Peyer's patch (tissue), 4 donors: ENCODE data around the gene PLEKHA7.

Experiments used
- POLR2A ChIP-seq, 2 donors: fragments of 450-650 bp; IDR thresholded peaks; one replicate each; pipeline ENCODE4 v1.5.1; 2017; ENCODE audit warnings: antibody characterized with exemption in 2 of 2, mild to moderate bottlenecking in 2 of 2, moderate library complexity in 2 of 2
- TF ChIP-seq, protein P1 (sequence below), 6 experiments: fragments of 450-650 bp in 4 of 6; fragments of 200-600 bp in 2 of 6; sonication (generic) in 1 of 6; IDR thresholded peaks; one replicate each; pipeline ENCODE4 v1.5.1; 2017 to 2019; ENCODE audit warnings: antibody characterized with exemption in 6 of 6, mild to moderate bottlenecking in 3 of 6, moderate library complexity in 1 of 6

- no peak for TF ChIP-seq POLR2A (IDR thresholded peaks at IDR 0.05)
- TF ChIP-seq, protein P1, sequence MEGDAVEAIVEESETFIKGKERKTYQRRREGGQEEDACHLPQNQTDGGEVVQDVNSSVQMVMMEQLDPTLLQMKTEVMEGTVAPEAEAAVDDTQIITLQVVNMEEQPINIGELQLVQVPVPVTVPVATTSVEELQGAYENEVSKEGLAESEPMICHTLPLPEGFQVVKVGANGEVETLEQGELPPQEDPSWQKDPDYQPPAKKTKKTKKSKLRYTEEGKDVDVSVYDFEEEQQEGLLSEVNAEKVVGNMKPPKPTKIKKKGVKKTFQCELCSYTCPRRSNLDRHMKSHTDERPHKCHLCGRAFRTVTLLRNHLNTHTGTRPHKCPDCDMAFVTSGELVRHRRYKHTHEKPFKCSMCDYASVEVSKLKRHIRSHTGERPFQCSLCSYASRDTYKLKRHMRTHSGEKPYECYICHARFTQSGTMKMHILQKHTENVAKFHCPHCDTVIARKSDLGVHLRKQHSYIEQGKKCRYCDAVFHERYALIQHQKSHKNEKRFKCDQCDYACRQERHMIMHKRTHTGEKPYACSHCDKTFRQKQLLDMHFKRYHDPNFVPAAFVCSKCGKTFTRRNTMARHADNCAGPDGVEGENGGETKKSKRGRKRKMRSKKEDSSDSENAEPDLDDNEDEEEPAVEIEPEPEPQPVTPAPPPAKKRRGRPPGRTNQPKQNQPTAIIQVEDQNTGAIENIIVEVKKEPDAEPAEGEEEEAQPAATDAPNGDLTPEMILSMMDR (IDR thresholded peaks at IDR 0.05) = no peak
Measured at GRCh38 chr11:16899708-16900303, 114.4 kb downstream of the PLEKHA7 start.
